Upper lobe of left lung (tissue), 4 donors: ENCODE results near the gene GET4.
A peak's percentile ranks its signal among the peaks of the same experiment; 100 is the strongest.

Experiments used
- EP300 ChIP-seq, 4 donors: sonication (generic); formaldehyde crosslinking; IDR thresholded peaks; one replicate each; pipeline ENCODE4 v1.5.1; 2017; ENCODE audit warnings: antibody characterized with exemption in 4 of 4, control low read depth in 2 of 4
- POLR2A ChIP-seq, 4 donors: fragments of 450-650 bp; IDR thresholded peaks; one replicate each; pipeline ENCODE4 v1.5.1; 2016 to 2017; ENCODE audit warnings: antibody characterized with exemption in 4 of 4, mild to moderate bottlenecking in 2 of 4
- POLR2AphosphoS5 ChIP-seq, 2 donors: sonication (generic); formaldehyde crosslinking; IDR thresholded peaks; one replicate each; pipeline ENCODE4 v1.5.1; 2017; ENCODE audit warnings: antibody characterized with exemption in 2 of 2
- TF ChIP-seq, protein P1 (sequence below), 6 experiments: fragments of 450-650 bp in 4 of 6; fragments of 200-600 bp in 2 of 6; sonication (generic) in 2 of 6; IDR thresholded peaks; one replicate each; pipeline ENCODE4 v1.5.1; 2016 to 2019; ENCODE audit warnings: antibody characterized with exemption in 6 of 6

DNA sequence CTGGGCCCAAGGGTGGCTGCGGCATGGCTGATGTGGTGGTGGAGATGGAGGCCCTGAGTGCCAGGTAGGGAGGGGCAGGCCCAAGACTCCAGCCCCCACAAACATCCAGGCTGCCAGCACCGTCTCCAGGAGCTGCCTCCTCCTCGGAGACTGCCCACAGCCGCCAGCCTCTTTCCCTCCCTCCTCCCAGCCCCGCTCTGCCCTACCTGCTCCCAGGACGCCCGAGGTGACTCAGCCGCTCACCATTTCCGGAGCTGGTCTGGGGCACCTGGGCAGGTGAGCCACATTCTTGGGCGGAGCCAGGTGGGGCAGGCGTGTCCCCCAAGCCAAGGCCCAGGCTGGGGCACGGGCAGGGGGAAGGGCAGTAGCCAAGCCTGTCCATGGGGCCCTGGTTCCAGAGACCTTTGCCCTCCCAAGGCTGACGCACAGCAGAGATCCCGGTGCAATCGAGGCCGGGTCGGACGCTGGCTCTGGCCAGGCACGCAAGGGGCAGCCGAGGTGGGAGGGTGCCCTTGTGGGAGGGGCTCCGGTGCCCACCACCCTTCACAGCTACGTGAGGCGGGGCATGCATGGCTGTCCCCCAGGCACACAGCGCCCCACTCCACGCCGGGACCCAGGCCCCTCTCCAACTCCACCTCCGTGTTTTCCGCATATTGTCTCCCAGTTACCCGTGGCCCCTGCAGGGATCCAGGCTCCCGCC, 69.4 kb downstream of the GET4 start:
- TF ChIP-seq, protein P1, sequence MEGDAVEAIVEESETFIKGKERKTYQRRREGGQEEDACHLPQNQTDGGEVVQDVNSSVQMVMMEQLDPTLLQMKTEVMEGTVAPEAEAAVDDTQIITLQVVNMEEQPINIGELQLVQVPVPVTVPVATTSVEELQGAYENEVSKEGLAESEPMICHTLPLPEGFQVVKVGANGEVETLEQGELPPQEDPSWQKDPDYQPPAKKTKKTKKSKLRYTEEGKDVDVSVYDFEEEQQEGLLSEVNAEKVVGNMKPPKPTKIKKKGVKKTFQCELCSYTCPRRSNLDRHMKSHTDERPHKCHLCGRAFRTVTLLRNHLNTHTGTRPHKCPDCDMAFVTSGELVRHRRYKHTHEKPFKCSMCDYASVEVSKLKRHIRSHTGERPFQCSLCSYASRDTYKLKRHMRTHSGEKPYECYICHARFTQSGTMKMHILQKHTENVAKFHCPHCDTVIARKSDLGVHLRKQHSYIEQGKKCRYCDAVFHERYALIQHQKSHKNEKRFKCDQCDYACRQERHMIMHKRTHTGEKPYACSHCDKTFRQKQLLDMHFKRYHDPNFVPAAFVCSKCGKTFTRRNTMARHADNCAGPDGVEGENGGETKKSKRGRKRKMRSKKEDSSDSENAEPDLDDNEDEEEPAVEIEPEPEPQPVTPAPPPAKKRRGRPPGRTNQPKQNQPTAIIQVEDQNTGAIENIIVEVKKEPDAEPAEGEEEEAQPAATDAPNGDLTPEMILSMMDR (IDR thresholded peaks at IDR 0.05): no peak
- TF ChIP-seq EP300 (IDR thresholded peaks at IDR 0.05) (no peak), POLR2AphosphoS5 (IDR thresholded peaks at IDR 0.05) (peak; percentile 11 to 51), POLR2A (IDR thresholded peaks at IDR 0.05) (peak in 3 of 4 donors; percentile 36 to 80 (median 38))
